Type B pancreatic cell (in vitro differentiated cells): ENCODE measurements around the gene CCDC152. TPM values are rescaled to one million over a fixed set of nuclear protein-coding genes. Genes with fewer than 3 reads are reported as not detected.

ENCODE experiments used
- DNase-seq: peaks from one replicate; pipeline ENCODE4 v3.0.0; 2021; ENCODE audit warnings: mixed read lengths; ENCODE audit not compliant: unreplicated experiment; ENCODE audit errors: extremely low spot score
- H3K27ac Mint-ChIP-seq: 2 replicates; pipeline ENCODE4 v1.8.0; 2021; ENCODE audit warnings: mild to moderate bottlenecking, mixed read lengths
- H3K27me3 Mint-ChIP-seq: 2 replicates; pipeline ENCODE4 v1.8.0; 2021; ENCODE audit warnings: mixed read lengths
- H3K36me3 Mint-ChIP-seq: 2 replicates; pipeline ENCODE4 v1.8.0; 2021; ENCODE audit warnings: mixed read lengths
- H3K4me1 Mint-ChIP-seq: one replicate; pipeline ENCODE4 v1.8.0; 2021; ENCODE audit warnings: mixed read lengths; ENCODE audit not compliant: unreplicated experiment
- H3K4me3 Mint-ChIP-seq: 2 replicates; pipeline ENCODE4 v1.8.0; 2021; ENCODE audit warnings: mild to moderate bottlenecking, mixed read lengths
- H3K9me3 Mint-ChIP-seq: 2 replicates; pipeline ENCODE4 v1.8.0; 2021; ENCODE audit warnings: mixed read lengths
- total RNA-seq: library from RNA; stranded (reverse); gene quantifications from 2 replicates; pipeline ENCODE4 v1.2.1, GENCODE V29; 2021; ENCODE audit warnings: low replicate concordance
- TF ChIP-seq, protein P1 (sequence below): fragments of 200-600 bp; sonication (generic); conservative IDR thresholded peaks from 2 replicates; pipeline ENCODE4 v1.5.0; 2021; ENCODE audit warnings: antibody characterized with exemption, mild to moderate bottlenecking

CCDC152 gene
- total RNA-seq, 1 donor from 2014 or later = not detected

DNA sequence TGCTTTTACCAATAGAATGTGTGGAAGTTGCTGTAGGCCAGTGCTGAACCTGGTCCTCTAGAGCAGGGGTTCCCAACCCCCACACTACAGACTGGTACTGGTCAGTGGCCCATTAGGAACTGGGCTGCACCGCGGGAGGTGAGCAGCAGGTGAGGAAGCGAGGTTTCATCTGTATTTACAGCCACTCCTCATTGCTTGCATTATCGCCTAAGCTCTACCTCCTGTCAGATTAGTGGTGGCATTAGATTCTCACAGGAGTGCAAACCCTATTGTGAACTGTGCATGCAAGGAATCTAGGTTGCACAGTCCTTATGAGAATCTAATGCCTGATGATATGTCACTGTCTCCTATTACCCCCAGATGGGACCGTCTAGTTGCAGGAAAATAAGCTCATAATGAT is 6.1 kb upstream of the CCDC152 start:
- no peak for DNase-seq
- Mint-ChIP-seq H3K4me1 (no peaks in the 10 kb centered on the region), H3K27ac (no peak overlapping the region), H3K9me3 (no peaks in the 10 kb centered on the region), H3K27me3 (no peaks in the 10 kb centered on the region), H3K36me3 (no peaks in the 10 kb centered on the region), H3K4me3 (no peak overlapping the region)
- TF ChIP-seq, protein P1, sequence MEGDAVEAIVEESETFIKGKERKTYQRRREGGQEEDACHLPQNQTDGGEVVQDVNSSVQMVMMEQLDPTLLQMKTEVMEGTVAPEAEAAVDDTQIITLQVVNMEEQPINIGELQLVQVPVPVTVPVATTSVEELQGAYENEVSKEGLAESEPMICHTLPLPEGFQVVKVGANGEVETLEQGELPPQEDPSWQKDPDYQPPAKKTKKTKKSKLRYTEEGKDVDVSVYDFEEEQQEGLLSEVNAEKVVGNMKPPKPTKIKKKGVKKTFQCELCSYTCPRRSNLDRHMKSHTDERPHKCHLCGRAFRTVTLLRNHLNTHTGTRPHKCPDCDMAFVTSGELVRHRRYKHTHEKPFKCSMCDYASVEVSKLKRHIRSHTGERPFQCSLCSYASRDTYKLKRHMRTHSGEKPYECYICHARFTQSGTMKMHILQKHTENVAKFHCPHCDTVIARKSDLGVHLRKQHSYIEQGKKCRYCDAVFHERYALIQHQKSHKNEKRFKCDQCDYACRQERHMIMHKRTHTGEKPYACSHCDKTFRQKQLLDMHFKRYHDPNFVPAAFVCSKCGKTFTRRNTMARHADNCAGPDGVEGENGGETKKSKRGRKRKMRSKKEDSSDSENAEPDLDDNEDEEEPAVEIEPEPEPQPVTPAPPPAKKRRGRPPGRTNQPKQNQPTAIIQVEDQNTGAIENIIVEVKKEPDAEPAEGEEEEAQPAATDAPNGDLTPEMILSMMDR = no peak

DNA sequence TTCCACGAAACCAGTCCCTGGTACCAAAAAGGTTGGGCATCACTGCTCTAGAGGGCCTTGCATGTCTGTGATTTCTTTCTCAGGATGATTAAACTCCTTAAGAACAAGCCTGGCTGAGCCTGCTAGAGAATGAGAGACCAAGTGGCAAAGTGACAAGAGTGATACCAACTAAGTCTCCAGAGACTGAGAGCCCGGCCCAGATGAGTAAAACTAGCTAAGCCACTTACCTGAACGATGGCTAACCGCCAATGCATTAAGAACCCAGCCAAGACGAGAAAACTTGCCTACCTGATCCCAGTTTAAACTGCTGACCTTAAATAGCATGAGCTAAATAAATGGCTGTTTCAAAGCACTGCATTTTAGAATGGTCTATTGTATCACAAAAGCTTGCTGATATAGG is 5.6 kb upstream of the CCDC152 start:
- Mint-ChIP-seq H3K9me3 (no peaks in the 10 kb centered on the region), H3K27ac (no peak overlapping the region), H3K27me3 (no peaks in the 10 kb centered on the region), H3K36me3 (no peaks in the 10 kb centered on the region), H3K4me1 (no peaks in the 10 kb centered on the region), H3K4me3 (no peak overlapping the region)
- TF ChIP-seq, protein P1 = no peak
- DNase-seq = no peak

- Mint-ChIP-seq H3K4me1 (no peaks in the 10 kb centered on the region), H3K36me3 (no peaks in the 10 kb centered on the region), H3K9me3 (no peaks in the 10 kb centered on the region), H3K27ac (no peak overlapping the region), H3K4me3 (no peak overlapping the region), H3K27me3 (peaks cover 3% of the 10 kb centered on the region)
- no peak for DNase-seq
- TF ChIP-seq, protein P1 = no peak
Measured at GRCh38 chr5:42753099-42753498, 3.5 kb upstream of the CCDC152 start.

DNA sequence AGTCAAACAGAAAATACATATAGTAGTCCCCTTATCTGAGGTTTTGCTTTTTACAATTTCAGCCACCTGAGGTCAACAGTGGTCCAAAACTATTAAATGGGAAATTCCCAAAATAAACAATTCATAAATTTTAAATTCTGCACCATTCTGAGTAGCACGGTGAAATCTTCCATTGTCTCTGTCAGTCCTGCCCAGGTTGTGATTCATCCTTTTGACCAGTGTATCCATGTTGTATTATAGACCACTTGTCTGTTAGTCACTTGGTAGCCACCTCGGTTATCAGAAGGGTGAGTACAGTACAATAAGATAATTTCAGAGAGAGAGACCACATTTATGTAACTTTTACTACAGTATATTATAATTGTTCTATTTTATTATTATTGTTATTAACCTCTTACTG is 2.8 kb downstream of the CCDC152 start:
- Mint-ChIP-seq H3K4me1 (no peaks in the 10 kb centered on the region), H3K4me3 (no peak overlapping the region), H3K27ac (no peak overlapping the region), H3K27me3 (peaks cover 3% of the 10 kb centered on the region), H3K36me3 (no peaks in the 10 kb centered on the region), H3K9me3 (no peaks in the 10 kb centered on the region)
- no peak for DNase-seq
- TF ChIP-seq, protein P1 = no peak

- no peaks in the 10 kb centered on the region for H3K4me1 Mint-ChIP-seq
- H3K27me3 Mint-ChIP-seq = peaks cover 3% of the 10 kb centered on the region
- no peaks in the 10 kb centered on the region for H3K9me3 Mint-ChIP-seq
- TF ChIP-seq, protein P1 = no peak
- no peak overlapping the region for H3K27ac Mint-ChIP-seq
- no peak for DNase-seq
- no peaks in the 10 kb centered on the region for H3K36me3 Mint-ChIP-seq
- H3K4me3 Mint-ChIP-seq = no peak overlapping the region
Measured at GRCh38 chr5:42760426-42760825, 3.8 kb downstream of the CCDC152 start.

GRCh38 chr5:42761791-42762190 is 5.2 kb downstream of the CCDC152 start:
- Mint-ChIP-seq H3K27ac (no peak overlapping the region), H3K27me3 (peaks cover 3% of the 10 kb centered on the region), H3K36me3 (no peaks in the 10 kb centered on the region), H3K4me1 (no peaks in the 10 kb centered on the region), H3K9me3 (no peaks in the 10 kb centered on the region), H3K4me3 (no peak overlapping the region)
- no peak for DNase-seq
- TF ChIP-seq, protein P1 = no peak
